ENCODE results near the gene RNU6-9.

RNU6-9 gene

DNA sequence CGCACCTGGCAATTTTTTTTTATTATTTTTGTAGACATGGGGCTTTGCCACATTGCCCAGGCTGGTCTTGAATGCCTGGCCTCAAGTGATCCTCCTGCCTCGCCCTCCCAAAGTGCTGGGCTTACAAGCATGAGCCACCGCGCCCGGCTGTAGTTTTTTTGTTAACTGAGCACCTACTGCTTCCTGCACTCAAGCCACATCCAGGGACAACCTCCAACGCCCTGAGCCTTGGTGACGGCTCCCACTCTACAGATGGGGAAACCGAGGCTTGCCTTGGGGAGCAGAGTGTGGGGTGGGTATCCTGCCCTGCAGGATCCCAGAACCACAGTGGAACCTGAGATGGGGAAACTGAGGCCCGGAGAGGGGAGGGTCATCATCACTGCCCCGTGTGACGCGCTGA lies 38.1 kb upstream of the RNU6-9 start:
- H3K9me3 Mint-ChIP-seq: no peaks in the 10 kb centered on the region

DNA sequence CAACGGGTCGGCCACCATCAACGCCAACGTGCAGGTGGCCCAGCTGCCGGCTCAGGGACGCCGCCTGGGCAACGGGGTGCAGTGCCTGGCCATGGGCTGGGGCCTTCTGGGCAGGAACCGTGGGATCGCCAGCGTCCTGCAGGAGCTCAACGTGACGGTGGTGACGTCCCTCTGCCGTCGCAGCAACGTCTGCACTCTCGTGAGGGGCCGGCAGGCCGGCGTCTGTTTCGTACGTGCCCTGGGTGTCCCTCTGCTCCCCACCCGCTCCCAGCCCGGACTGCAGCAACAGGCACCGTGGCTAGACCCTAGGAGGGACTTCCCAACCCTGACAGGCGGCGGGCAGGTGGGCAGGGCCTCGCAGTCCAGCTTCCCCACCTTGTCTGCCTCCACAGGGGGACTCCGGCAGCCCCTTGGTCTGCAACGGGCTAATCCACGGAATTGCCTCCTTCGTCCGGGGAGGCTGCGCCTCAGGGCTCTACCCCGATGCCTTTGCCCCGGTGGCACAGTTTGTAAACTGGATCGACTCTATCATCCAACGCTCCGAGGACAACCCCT lies 37.6 kb upstream of the RNU6-9 start:
- Mint-ChIP-seq H3K36me3 (ENCODE audit: low read depth) (no peaks in the 10 kb centered on the region), H3K27ac (no peak overlapping the region), H3K4me1 (ENCODE audit: low read depth) (peaks cover 2% of the 10 kb centered on the region), H3K27me3 (ENCODE audit: low read depth) (peaks cover 15% of the 10 kb centered on the region), H3K9me3 (no peaks in the 10 kb centered on the region), H3K4me3 (no peak overlapping the region)
- DNase-seq (ENCODE audit: low spot score): no peak

More for the DNA sequence above, 38.1 kb upstream of the RNU6-9 start:
- Mint-ChIP-seq H3K4me3 (no peak overlapping the region), H3K36me3 (ENCODE audit: low read depth) (no peaks in the 10 kb centered on the region), H3K27me3 (ENCODE audit: low read depth) (peaks cover 15% of the 10 kb centered on the region), H3K4me1 (ENCODE audit: low read depth) (peaks cover 2% of the 10 kb centered on the region), H3K27ac (no peak overlapping the region)
- DNase-seq (ENCODE audit: low spot score): no peak

DNA sequence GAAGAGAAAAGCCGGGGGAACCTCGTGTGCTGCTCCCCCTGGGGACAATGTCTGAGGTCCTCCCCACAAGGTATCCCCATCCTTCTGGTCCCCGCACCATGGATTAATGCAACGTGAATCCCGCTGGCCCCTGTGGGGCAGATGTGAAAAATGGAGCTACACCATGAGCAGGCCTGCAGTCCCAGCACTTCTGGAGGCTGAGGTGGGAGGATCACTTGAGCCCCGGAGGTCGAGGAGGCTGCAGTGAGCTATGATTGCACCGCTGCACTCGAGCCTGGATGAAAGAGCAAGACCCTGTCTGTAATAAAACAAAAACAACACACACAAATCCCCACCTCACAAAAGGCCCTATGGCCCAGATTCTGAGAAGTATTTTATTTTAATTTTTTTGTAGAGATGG lies 35.0 kb upstream of the RNU6-9 start:
- Mint-ChIP-seq H3K4me3 (no peak overlapping the region), H3K4me1 (ENCODE audit: low read depth) (peaks cover 7% of the 10 kb centered on the region), H3K9me3 (no peaks in the 10 kb centered on the region), H3K27ac (no peak overlapping the region), H3K36me3 (ENCODE audit: low read depth) (no peaks in the 10 kb centered on the region), H3K27me3 (ENCODE audit: low read depth) (peaks cover 15% of the 10 kb centered on the region)
- DNase-seq (ENCODE audit: low spot score): no peak

DNA sequence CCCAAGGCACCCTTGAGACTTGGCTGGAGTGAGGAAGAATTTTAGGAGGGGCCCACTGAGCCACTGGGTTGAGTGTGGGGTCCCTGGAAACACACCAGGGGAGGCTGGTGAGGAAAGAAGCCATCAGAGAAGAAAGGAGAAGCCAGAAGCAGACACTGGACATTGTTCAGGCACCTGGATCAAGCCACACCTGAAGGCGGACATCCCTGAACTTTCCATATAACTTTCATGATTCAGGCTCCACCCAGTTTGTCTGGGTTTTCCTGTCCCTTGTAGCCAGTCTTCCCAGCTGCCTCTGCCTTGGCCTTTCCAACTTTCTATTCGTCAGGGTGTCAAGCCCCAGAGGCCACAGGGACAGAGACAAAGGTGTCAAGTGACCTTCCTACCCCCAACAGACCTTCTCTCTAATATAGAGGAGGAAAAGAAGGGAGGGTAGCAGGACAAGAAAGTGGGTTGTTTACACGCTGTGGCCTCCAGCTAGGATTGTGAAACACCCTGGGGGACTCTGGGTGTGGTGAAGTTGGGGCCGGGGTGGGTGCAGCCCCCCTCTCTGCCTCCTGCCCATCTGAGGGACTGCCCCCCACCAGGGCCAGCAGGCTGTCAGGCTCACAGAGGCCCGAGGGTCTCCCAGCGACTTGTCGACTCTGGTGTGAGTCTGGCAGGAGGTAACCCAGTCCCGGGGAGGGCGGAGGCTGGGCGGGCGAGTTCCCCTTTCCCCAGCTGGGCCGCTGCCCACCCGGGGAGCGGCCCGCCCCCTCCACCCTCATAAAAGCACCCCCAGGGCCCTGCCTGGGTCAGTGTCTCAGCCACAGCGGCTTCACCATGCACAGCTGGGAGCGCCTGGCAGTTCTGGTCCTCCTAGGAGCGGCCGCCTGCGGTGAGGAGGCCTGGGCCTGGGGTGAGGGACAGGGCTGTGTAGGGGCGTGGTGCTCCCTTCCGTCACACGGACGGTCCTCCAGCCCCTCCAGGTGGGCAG lies 34.1 kb upstream of the RNU6-9 start, which contains the start of gene CFD:
Gene CFD, plus strand, starts transcription at position 797 of the 976 bp plus-strand sequence. Its CDS starts 26 bp downstream, at position 823.
- no peak within 1 kb of the TSS for H3K4me3 Mint-ChIP-seq
- peaks cover 12% of the 10 kb centered on the region for H3K27me3 Mint-ChIP-seq (ENCODE audit: low read depth)
- H3K9me3 Mint-ChIP-seq: no peaks in the 10 kb centered on the region
- DNase-seq (ENCODE audit: low spot score): no peak
- H3K27ac Mint-ChIP-seq: no peak within 1 kb of the TSS
- no peaks in the 10 kb centered on the region for H3K36me3 Mint-ChIP-seq (ENCODE audit: low read depth)
- peaks cover 11% of the 10 kb centered on the region for H3K4me1 Mint-ChIP-seq (ENCODE audit: low read depth)

DNA sequence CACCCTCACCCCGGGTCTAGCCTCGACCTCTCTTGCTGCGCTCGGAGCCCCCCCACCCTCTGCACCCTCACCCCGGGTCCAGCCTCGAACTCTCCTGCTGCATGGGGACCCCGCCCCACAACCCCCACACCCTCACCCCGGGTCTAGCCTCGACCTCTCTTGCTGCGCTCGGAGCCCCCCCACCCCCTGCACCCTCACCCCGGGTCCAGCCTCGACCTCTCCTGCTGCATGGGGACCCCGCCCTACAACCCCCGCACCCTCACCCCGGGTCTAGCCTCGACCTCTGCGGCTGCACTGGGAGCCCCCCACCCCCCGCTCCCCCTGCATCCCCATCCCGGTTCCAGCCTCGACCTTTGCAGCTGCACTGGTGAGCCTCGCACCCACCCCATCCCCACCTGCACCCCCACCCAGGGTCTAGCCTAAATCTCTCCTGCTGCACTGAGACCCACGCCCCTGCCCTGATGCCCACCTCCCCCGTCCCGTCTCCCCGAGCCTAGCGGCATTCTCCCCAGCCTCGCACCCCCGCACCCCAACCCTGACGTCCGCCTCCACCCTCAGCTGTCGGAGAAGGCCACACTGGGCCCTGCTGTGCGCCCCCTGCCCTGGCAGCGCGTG lies 32.0 kb upstream of the RNU6-9 start:
- Mint-ChIP-seq H3K4me3 (no peak overlapping the region), H3K4me1 (ENCODE audit: low read depth) (peaks cover 11% of the 10 kb centered on the region), H3K27me3 (ENCODE audit: low read depth) (peaks cover 12% of the 10 kb centered on the region), H3K36me3 (ENCODE audit: low read depth) (peaks cover 2% of the 10 kb centered on the region), H3K27ac (no peak overlapping the region), H3K9me3 (no peaks in the 10 kb centered on the region)
- no peak for DNase-seq (ENCODE audit: low spot score)

DNA sequence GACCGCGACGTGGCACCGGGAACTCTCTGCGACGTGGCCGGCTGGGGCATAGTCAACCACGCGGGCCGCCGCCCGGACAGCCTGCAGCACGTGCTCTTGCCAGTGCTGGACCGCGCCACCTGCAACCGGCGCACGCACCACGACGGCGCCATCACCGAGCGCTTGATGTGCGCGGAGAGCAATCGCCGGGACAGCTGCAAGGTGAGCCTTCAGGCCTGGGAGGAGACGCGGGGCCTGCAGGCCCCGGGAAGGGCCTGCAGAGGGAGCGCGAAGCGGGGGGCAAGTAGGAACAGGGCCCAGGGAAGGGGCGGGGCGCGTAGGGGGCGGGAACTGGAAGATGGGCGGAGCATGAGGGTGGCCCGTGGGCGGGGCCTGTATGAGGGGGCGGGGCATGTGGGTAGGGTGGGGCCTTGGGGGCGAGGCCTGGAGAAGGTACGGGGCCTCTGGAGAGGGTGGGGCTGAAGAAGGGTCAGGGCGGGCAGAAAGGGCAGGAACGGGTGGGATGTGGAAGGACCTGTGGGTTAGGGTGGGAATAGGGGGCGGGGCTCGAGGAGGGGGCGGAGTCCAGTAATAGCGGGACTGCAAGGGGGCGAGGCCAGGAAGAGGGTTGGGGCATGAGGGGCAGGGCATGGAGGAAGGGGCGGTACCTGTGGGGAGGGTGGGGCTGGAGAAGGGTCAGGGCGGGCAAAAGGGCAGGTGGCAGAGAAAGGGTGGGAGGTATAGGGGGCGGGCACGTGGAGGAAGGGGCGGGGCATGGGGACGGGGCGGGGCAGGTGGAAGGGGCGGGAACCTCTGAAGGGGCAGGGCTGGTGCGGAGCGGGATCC lies 31.3 kb upstream of the RNU6-9 start:
- peak; percentile 48 for DNase-seq (ENCODE audit: low spot score)
- Mint-ChIP-seq H3K27me3 (ENCODE audit: low read depth) (peaks cover 12% of the 10 kb centered on the region), H3K27ac (peak overlapping the region; percentile 73), H3K9me3 (no peaks in the 10 kb centered on the region), H3K4me3 (peak overlapping the region; percentile 66), H3K36me3 (ENCODE audit: low read depth) (peaks cover 2% of the 10 kb centered on the region), H3K4me1 (ENCODE audit: low read depth) (peaks cover 11% of the 10 kb centered on the region)

DNA sequence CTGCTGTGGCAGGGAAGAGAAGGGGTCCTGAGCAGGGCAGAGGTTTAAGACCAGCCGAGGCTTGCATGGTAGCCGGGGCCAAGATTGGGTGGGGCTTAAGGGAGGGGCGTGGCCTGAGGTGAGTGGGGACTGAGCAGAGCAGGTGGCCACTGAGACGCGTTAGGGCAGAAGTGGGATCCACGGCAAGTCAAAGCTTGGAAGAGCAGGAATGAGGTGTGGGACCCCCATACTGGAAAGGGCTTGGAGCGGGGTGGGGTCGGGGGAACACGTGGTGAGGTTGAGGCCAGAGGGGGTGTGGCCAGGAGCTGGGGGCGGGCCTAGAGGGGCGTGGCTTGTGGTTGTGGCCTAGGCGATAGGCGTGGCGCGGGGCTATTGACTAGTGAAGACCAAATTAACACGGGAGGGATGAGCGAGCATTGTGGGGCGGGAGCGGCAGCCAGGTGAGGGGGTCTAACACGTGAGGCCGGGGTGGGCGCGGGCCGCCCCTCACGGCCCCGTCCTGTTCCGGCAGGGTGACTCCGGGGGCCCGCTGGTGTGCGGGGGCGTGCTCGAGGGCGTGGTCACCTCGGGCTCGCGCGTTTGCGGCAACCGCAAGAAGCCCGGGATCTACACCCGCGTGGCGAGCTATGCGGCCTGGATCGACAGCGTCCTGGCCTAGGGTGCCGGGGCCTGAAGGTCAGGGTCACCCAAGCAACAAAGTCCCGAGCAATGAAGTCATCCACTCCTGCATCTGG lies 30.5 kb upstream of the RNU6-9 start:
- H3K4me3 Mint-ChIP-seq: peak overlapping the region; percentile 74
- peaks cover 6% of the 10 kb centered on the region for H3K36me3 Mint-ChIP-seq (ENCODE audit: low read depth)
- peak; percentile 69 for DNase-seq (ENCODE audit: low spot score)
- peak overlapping the region; percentile 82 for H3K27ac Mint-ChIP-seq
- no peaks in the 10 kb centered on the region for H3K9me3 Mint-ChIP-seq
- H3K27me3 Mint-ChIP-seq (ENCODE audit: low read depth): peaks cover 10% of the 10 kb centered on the region
- H3K4me1 Mint-ChIP-seq (ENCODE audit: low read depth): peaks cover 10% of the 10 kb centered on the region

DNA sequence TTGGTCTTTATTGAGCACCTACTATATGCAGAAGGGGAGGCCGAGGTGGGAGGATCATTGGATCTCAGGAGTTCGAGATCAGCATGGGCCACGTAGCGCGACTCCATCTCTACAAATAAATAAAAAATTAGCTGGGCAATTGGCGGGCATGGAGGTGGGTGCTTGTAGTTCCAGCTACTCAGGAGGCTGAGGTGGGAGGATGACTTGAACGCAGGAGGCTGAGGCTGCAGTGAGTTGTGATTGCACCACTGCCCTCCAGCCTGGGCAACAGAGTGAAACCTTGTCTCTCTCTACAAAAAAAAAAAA lies 30.0 kb upstream of the RNU6-9 start:
- Mint-ChIP-seq H3K4me3 (peak overlapping the region; percentile 74), H3K9me3 (no peaks in the 10 kb centered on the region)
- no peak for DNase-seq (ENCODE audit: low spot score)

DNA sequence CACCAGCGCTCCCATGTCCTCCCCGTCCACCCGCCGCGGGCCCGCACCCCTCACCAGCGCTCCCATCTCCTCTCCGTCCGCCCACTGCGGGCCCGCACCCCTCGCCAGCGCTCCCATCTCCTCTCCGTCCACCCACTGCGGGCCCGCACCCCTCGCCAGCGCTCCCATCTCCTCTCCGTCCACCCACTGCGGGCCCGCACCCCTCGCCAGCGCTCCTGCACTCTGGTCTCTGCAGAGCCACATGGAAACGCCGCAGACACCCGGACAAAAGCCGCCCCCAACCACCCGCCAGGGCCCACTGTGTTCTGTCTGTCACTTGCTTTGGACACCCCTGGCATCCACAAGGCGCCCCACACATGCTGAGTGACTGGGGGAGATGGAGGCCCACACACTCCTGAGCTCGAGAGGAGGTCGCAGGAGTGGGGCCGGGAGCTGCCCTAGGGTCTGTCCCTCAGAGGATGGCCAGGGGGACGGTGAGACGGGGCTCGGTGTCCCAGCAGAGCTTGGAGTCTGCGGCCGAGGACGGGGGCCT lies 26.4 kb upstream of the RNU6-9 start:
- Mint-ChIP-seq H3K9me3 (no peaks in the 10 kb centered on the region), H3K4me1 (ENCODE audit: low read depth) (peaks cover 10% of the 10 kb centered on the region), H3K27me3 (ENCODE audit: low read depth) (no peaks in the 10 kb centered on the region), H3K27ac (no peak overlapping the region), H3K36me3 (ENCODE audit: low read depth) (peaks cover 16% of the 10 kb centered on the region), H3K4me3 (no peak overlapping the region)
- DNase-seq (ENCODE audit: low spot score): no peak

More for the DNA sequence above, 30.0 kb upstream of the RNU6-9 start:
- peaks cover 10% of the 10 kb centered on the region for H3K27me3 Mint-ChIP-seq (ENCODE audit: low read depth)
- H3K27ac Mint-ChIP-seq: peak overlapping the region; percentile 82
- peaks cover 6% of the 10 kb centered on the region for H3K36me3 Mint-ChIP-seq (ENCODE audit: low read depth)
- peaks cover 10% of the 10 kb centered on the region for H3K4me1 Mint-ChIP-seq (ENCODE audit: low read depth)

DNA sequence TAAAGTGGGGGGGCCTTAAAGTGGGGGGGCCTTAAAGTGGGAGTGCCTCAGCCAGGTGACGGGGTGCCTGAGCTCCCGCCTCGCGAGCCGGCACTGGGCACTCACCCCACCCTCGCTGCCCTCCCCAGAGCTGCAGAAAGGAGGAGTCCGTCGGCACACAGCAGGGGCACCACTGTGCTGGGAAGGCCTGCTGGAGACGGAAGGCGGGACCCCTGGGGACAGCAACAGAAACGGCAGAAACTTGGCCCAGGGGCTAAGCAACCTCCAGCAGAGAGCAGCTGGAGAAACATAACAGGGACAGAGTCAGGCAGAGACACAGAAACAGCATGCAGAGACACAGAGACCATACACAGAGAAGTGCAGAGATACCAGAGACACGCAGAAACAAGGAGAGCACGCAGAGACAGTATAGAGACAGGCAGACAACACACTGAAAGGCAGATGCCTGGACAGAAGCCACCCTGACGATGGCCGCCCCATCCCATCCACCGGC lies 25.9 kb upstream of the RNU6-9 start:
- no peaks in the 10 kb centered on the region for H3K9me3 Mint-ChIP-seq
- H3K4me1 Mint-ChIP-seq (ENCODE audit: low read depth): peaks cover 11% of the 10 kb centered on the region
- no peaks in the 10 kb centered on the region for H3K27me3 Mint-ChIP-seq (ENCODE audit: low read depth)
- peaks cover 16% of the 10 kb centered on the region for H3K36me3 Mint-ChIP-seq (ENCODE audit: low read depth)
- DNase-seq (ENCODE audit: low spot score): no peak
- H3K4me3 Mint-ChIP-seq: no peak overlapping the region
- H3K27ac Mint-ChIP-seq: no peak overlapping the region

DNA sequence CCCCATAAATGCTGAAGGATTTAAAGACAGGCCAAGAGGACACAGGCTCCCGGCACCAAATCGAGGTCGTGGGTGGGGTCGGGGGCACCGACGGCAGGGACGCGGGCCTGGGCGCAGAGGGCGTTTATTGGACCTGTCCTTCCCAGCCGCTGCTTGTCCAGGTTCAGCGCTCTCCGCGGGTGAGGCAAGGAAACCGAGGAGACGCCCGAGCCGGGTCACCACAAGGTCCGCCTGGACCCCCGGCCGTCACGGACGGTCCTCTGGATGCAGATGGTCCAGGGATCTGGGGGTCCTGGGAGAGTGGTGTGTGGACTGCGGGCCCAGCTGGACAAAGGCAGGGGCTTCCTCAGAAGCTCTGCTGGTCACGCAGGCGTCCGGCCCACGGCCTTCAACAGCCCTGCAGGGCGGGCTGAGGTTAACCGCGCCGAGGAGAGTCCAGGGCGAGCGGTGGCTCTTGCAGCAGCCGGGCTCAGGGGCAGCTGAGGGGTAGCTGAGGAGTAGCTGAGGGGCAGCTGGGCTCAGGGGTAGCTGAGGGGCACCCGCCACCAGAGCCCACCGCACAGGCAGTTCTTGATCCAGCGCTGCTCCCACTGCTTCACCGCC lies 25.3 kb upstream of the RNU6-9 start:
- Mint-ChIP-seq H3K27me3 (ENCODE audit: low read depth) (no peaks in the 10 kb centered on the region), H3K4me1 (ENCODE audit: low read depth) (peaks cover 11% of the 10 kb centered on the region), H3K36me3 (ENCODE audit: low read depth) (peaks cover 19% of the 10 kb centered on the region), H3K4me3 (no peak overlapping the region), H3K27ac (no peak overlapping the region), H3K9me3 (no peaks in the 10 kb centered on the region)
- DNase-seq (ENCODE audit: low spot score): no peak

DNA sequence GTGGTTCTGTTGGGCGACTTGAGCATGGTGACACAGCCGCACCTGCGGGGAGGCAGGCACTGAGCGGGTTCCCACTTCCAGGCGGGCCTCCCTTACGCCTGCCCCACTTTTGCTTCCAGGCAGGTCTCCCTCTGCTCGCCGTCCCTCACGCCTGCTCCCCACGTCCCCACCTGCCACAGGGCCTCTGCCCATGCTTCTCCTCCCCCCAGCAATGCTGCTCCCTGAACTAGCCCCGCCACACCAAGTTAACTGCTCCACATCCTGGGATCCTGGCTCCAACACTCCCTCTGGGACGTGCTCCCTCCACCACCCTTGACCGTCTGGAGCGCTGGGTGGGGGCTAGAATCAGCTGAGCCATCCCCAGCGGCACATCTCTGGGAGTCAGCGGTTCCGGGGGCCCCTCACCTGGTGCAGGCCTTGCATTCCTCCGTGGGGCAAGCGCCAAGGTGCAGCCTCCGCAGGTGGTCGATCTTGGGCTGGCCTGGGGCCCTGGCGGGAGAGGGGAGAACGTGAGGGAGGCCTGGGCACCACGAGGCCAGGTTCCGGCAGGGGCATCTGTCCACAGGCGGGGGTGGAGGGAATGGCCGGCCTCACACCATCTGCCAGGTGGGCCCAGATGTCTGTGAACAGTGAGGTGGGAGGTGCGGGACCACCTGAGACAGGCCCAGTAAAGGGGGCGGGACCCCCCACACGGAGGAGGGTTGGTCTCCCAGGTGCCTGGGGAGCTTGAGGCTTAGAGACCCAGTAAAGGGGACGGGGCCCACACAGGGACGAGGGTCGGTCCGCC lies 24.6 kb upstream of the RNU6-9 start:
- Mint-ChIP-seq H3K27ac (peak overlapping the region; percentile 15), H3K36me3 (ENCODE audit: low read depth) (peaks cover 21% of the 10 kb centered on the region), H3K9me3 (no peaks in the 10 kb centered on the region), H3K4me1 (ENCODE audit: low read depth) (peaks cover 8% of the 10 kb centered on the region), H3K4me3 (no peak overlapping the region), H3K27me3 (ENCODE audit: low read depth) (no peaks in the 10 kb centered on the region)
- DNase-seq (ENCODE audit: low spot score): no peak

Data from T-helper 2 cell treated with Interferon-gamma antibody and Interleukin-4, amounts not matched to agents 5 μg/mL and 100 μg/mL, for 36 hours (primary cell).